Endothelial cell of umbilical vein (primary cell): Measurements from ENCODE around the gene RBM28. TPM values are rescaled to one million over a fixed set of nuclear protein-coding genes. Genes with fewer than 3 reads are reported as not detected.

Source experiments
- BruUV-seq: library from RNA; stranded (reverse); fragments of 400-500 nt; replicated peaks from 2 replicates; lab custom pipeline; 2021; lab: Mats Ljungman, UMichigan
- CTCF ChIA-PET: fragments of 300-600, 350-600 bp; sonication (Branson Sonifier 250); formaldehyde crosslinking; loops from one replicate; lab custom pipeline; 2021; ENCODE audit warnings: antibody characterized with exemption, inconsistent platforms; lab: Charles Lee
- POLR2A ChIA-PET: fragments of 300-600, 350-600 bp; sonication (Branson Sonifier 250); formaldehyde crosslinking; loops from one replicate; lab custom pipeline; 2021; ENCODE audit warnings: antibody characterized with exemption, inconsistent platforms; lab: Charles Lee
- DNase-seq: peaks from one replicate; pipeline ENCODE4 v3.0.0-alpha.2; 2011; ENCODE audit warnings: low read depth, low spot score
- FAIRE-seq: peaks from 2 replicates; lab custom pipeline; 2011; peaks lifted over from hg19 to GRCh38; lab: Jason Lieb, UNC
- H2AFZ ChIP-seq: 2 replicates; pipeline ENCODE4 v1.6.0; 2012; ENCODE audit warnings: low read depth, low read length, control low read depth, inconsistent platforms
- H3K27ac ChIP-seq: 2 replicates; pipeline ENCODE4 v1.5.1; 2011; ENCODE audit warnings: low read depth, mild to moderate bottlenecking, control low read depth, low read length, moderate library complexity; ENCODE audit not compliant: insufficient read depth
- H3K27me3 ChIP-seq, 2 experiments: 2 replicates each; pipeline versions ENCODE4 v1.6.0 to v1.6.1; 2011; ENCODE audit warnings: low read length in 2 of 2, mixed read lengths in 1 of 2; ENCODE audit not compliant: control insufficient read depth in 2 of 2, insufficient read depth in 2 of 2
- H3K36me3 ChIP-seq, 2 experiments: 2 replicates in 1 of 2; 3 replicates in 1 of 2; pipeline ENCODE4 v1.5.1; 2011; ENCODE audit warnings: low read length in 2 of 2, mild to moderate bottlenecking in 1 of 2, moderate library complexity in 1 of 2; ENCODE audit not compliant: control insufficient read depth in 2 of 2, insufficient read depth in 2 of 2; ENCODE audit errors: extremely low read depth in 1 of 2
- H3K4me1 ChIP-seq: 3 replicates; pipeline ENCODE4 v1.5.1; 2011; ENCODE audit warnings: mild to moderate bottlenecking, low read length; ENCODE audit not compliant: control insufficient read depth, insufficient read depth; ENCODE audit errors: extremely low read depth
- H3K4me2 ChIP-seq: 2 replicates; pipeline ENCODE4 v1.6.1; 2011; ENCODE audit warnings: low read length, control low read depth, mixed read lengths; ENCODE audit not compliant: insufficient read depth
- H3K4me3 ChIP-seq, 3 experiments: fragments of 200-600 bp in 1 of 3; sonication (generic), shearing (Covaris generic) in 1 of 3; replicated peaks in 1 of 3; 2 replicates each; pipeline ENCODE4 v1.5.1; 2011 to 2016; ENCODE audit warnings: control low read depth in 3 of 3, low read length in 3 of 3, mild to moderate bottlenecking in 2 of 3, inconsistent platforms in 1 of 3, low read depth in 1 of 3, moderate library complexity in 1 of 3; ENCODE audit not compliant: insufficient read depth in 1 of 3
- H3K79me2 ChIP-seq: 2 replicates; pipeline ENCODE4 v1.6.0; 2012; ENCODE audit warnings: low read length, inconsistent platforms; ENCODE audit not compliant: control insufficient read depth, insufficient read depth
- H3K9ac ChIP-seq: replicated peaks from 2 replicates; pipeline ENCODE3; 2011; ENCODE audit warnings: low read length, control low read depth; ENCODE audit not compliant: insufficient read depth; ENCODE audit errors: extremely low read depth
- H3K9me1 ChIP-seq: replicated peaks from 3 replicates; pipeline ENCODE4 v1.6.0; 2011; ENCODE audit warnings: mild to moderate bottlenecking, low read length; ENCODE audit not compliant: control insufficient read depth, insufficient read depth; ENCODE audit errors: extremely low read depth
- H3K9me3 ChIP-seq: replicated peaks from 2 replicates; pipeline ENCODE4 v1.5.1; 2012; ENCODE audit warnings: low read length, inconsistent platforms; ENCODE audit not compliant: control insufficient read depth, insufficient read depth
- H4K20me1 ChIP-seq: replicated peaks from 2 replicates; pipeline ENCODE3; 2011; ENCODE audit warnings: mild to moderate bottlenecking, low read length; ENCODE audit not compliant: control insufficient read depth, insufficient read depth; ENCODE audit errors: extremely low read depth
- EZH2 ChIP-seq: IDR thresholded peaks from 2 replicates; pipeline ENCODE4 v1.6.1; 2012; ENCODE audit warnings: borderline replicate concordance, low read depth, mild to moderate bottlenecking, moderate library complexity, low read length, inconsistent platforms; ENCODE audit not compliant: severe bottlenecking
- FOS ChIP-seq: IDR thresholded peaks from 2 replicates; pipeline ENCODE4 v1.6.1; 2011; ENCODE audit warnings: mild to moderate bottlenecking, low read length, moderate library complexity, borderline replicate concordance; ENCODE audit not compliant: insufficient read depth
- GATA2 ChIP-seq: IDR thresholded peaks from 2 replicates; pipeline ENCODE4 v1.7.0; 2011; ENCODE audit warnings: low read depth, mild to moderate bottlenecking, moderate library complexity, mixed read lengths, low read length; ENCODE audit not compliant: insufficient read length, insufficient read depth
- JUN ChIP-seq: IDR thresholded peaks from 2 replicates; pipeline ENCODE4 v1.6.1; 2011; ENCODE audit warnings: borderline replicate concordance, low read depth; ENCODE audit not compliant: insufficient read length, insufficient read depth
- MYC ChIP-seq: IDR thresholded peaks from one replicate; pipeline ENCODE4 v1.6.1; 2011; ENCODE audit warnings: mild to moderate bottlenecking, low read depth, low read length
- POLR2A ChIP-seq: IDR thresholded peaks from 2 replicates; pipeline ENCODE4 v1.6.1; 2012; ENCODE audit warnings: low read depth, mild to moderate bottlenecking, control low read depth, low read length
- POLR2AphosphoS5 ChIP-seq: IDR thresholded peaks from 2 replicates; pipeline ENCODE4 v1.6.1; 2012; ENCODE audit warnings: low read depth, mild to moderate bottlenecking, control low read depth, low read length, moderate library complexity; ENCODE audit not compliant: insufficient read depth
- dilution Hi-C: fragments of 300-500 bp; cut with MboI; formaldehyde crosslinking; loops from one replicate; pipeline ENCODE4 v1.15.0; 2019; ENCODE audit warnings: low sequenced_read_pairs; ENCODE audit not compliant: extremely low pct_ligation_motif_present
- intact Hi-C: fragments of 100-400 bp; cut with micrococcal nuclease; formaldehyde crosslinking; loops from one replicate; pipeline ENCODE4 v1.10.0; 2022
- polyA plus RNA-seq, 4 experiments: library from polyadenylated mRNA; depleted of rRNA in 3 of 4; stranded (reverse) in 3 of 4; unstranded in 1 of 4; fragments of >200 nt; gene quantifications; 2 replicates each; pipeline versions ENCODE4 v1.2.1 to v1.2.3, GENCODE V29; 2011 to 2012; ENCODE audit warnings: missing spikeins in 1 of 4
- total RNA-seq: library from RNA; stranded (reverse); gene quantifications from 2 replicates; pipeline ENCODE4 v1.2.3, GENCODE V29; 2021
- TF ChIP-seq, protein P1 (sequence below): IDR thresholded peaks from 2 replicates; pipeline ENCODE4 v1.6.1; 2011; ENCODE audit not compliant: insufficient read depth, insufficient read length
- TF ChIP-seq, protein P2 (sequence below), 2 donors: IDR thresholded peaks; 1 replicate in 1 of 2; 2 replicates in 1 of 2; pipeline ENCODE4 v1.5.1; 2011; ENCODE audit warnings: low read length in 2 of 2, mild to moderate bottlenecking in 2 of 2, moderate library complexity in 2 of 2, control low read depth in 1 of 2, inconsistent platforms in 1 of 2, low read depth in 1 of 2; ENCODE audit not compliant: insufficient read depth in 1 of 2; ENCODE audit errors: extremely low read depth in 1 of 2

Gene RBM28
- total and polyA plus RNA-seq, 2 donors (not counting 3 experiments of a cell fraction or from before 2014, with no cell fraction given): 11.6 to 58.7 TPM

DNA sequence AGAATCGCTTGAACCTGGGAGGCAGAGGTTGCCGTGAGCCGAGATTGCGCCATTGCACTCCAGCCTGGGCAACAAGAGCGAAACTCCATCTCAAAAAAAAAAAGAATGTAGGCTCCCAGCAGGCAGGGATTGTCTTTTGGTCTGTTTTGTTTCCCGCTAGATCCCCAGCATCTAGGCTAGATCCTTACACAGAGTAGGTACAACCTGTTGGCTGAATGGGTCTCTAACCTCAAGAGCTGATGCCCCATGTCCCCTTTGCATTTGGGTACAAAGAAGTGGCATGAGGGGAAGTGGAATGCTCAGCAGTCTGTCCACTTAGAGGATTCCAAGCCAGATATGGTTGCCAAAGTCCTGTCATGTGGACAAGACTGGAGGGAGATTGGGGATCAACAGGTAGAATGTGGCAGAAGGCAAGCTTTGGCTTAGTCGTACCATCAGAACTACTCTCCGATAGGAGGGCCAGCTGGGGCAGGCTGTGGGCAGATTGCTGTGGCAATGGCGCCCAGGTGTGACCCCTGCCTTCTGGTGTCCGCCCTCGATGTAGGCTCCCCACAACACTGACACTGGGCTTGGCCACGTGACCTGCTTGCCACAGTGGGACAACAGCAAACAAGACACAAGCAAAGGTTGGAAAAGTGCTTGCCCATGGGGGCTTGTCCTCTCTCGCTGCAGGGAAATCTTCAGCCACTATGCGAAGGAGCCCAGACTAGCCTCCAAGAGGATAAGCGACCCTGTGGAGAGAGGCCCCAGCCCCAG, 81.3 kb downstream of the RBM28 start:
- no peak overlapping the region for H3K27ac ChIP-seq
- H3K9ac ChIP-seq: no peak overlapping the region
- no peaks in the 10 kb centered on the region for H3K36me3 ChIP-seq
- no peaks in the 10 kb centered on the region for H3K9me3 ChIP-seq
- no peak for DNase-seq
- no peak for TF ChIP-seq GATA2
- TF ChIP-seq JUN: no peak
- CTCF ChIA-PET: no interaction called here
- H2AFZ ChIP-seq: no peak overlapping the region
- no peak overlapping the region for H3K4me2 ChIP-seq
- no peaks in the 10 kb centered on the region for H3K4me1 ChIP-seq
- FAIRE-seq: no peak
- H3K79me2 ChIP-seq: no peaks in the 10 kb centered on the region
- no peaks in the 10 kb centered on the region for H3K9me1 ChIP-seq
- dilution Hi-C loops: no loop called here
- H3K4me3 ChIP-seq: no peak overlapping the region
- peaks cover 17 to 27% of the 10 kb centered on the region in 2 experiments for H3K27me3 ChIP-seq
- H4K20me1 ChIP-seq: no peaks in the 10 kb centered on the region
- POLR2A ChIA-PET: no interaction called here
- intact Hi-C loops: no loop called here
- BruUV-seq: no TSS peak

DNA sequence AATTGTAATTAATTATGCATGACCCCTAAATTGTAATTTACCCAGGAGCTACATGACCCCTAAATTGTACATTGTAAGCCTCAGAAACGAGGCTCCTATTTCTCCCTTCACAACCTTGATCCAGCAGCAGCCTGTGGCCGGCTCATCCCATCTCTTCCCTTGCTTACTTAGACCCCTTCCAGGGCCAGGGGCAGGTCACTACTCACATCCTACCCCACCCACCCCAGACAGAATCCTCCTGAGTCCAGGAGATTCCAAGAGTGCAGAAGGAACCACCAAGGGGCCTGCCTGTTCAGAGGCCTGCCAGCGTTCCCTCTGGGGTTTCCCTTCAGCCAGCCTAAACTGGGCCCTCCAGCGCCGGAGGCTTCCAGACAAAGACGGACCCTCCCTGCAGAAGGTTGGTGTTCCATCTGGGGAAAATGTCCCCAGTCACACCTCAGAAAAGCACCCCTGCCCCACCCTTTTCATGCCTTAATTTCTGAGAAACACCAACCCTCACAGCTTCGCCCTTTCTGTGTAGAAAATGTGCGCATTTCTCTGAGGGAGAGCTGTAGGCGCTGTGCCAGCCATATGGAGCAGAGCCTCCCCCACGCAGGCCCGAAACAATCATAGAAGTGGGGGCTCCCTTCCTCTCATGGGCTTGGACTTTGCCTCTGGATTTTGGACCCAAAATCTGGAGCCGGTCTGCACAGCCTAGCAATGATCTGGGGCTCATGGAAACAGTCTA, 83.5 kb downstream of the RBM28 start:
- ChIA-PET POLR2A (no interaction called here), CTCF (no interaction called here)
- Histone ChIP-seq H3K4me3 (no peak overlapping the region), H3K9ac (no peak overlapping the region), H3K4me2 (no peak overlapping the region), H3K9me3 (no peaks in the 10 kb centered on the region), H3K4me1 (no peaks in the 10 kb centered on the region), H2AFZ (no peak overlapping the region), H3K36me3 (no peaks in the 10 kb centered on the region), H3K27me3 (peaks cover 7% of the 10 kb centered on the region in 2 experiments), H3K27ac (no peak overlapping the region), H3K9me1 (no peaks in the 10 kb centered on the region), H4K20me1 (no peaks in the 10 kb centered on the region), H3K79me2 (no peaks in the 10 kb centered on the region)
- no peak for FAIRE-seq
- DNase-seq: no peak
- TF ChIP-seq JUN (no peak), POLR2AphosphoS5 (no peak), EZH2 (no peak), FOS (no peak), GATA2 (no peak), MYC (no peak), POLR2A (no peak)
- TF ChIP-seq, protein P1, sequence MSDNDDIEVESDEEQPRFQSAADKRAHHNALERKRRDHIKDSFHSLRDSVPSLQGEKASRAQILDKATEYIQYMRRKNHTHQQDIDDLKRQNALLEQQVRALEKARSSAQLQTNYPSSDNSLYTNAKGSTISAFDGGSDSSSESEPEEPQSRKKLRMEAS: no peak
- TF ChIP-seq, protein P2, sequence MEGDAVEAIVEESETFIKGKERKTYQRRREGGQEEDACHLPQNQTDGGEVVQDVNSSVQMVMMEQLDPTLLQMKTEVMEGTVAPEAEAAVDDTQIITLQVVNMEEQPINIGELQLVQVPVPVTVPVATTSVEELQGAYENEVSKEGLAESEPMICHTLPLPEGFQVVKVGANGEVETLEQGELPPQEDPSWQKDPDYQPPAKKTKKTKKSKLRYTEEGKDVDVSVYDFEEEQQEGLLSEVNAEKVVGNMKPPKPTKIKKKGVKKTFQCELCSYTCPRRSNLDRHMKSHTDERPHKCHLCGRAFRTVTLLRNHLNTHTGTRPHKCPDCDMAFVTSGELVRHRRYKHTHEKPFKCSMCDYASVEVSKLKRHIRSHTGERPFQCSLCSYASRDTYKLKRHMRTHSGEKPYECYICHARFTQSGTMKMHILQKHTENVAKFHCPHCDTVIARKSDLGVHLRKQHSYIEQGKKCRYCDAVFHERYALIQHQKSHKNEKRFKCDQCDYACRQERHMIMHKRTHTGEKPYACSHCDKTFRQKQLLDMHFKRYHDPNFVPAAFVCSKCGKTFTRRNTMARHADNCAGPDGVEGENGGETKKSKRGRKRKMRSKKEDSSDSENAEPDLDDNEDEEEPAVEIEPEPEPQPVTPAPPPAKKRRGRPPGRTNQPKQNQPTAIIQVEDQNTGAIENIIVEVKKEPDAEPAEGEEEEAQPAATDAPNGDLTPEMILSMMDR (IDR thresholded peaks at IDR 0.05; ENCODE audit: extremely low read depth in 1 of 2, insufficient read depth in 1 of 2, low read depth in 1 of 2, low read length in 2 of 2): no peak
- intact Hi-C loops (no loop called here), dilution Hi-C loops (no loop called here)
- BruUV-seq: no TSS peak
